ENCODE results near the gene ABL1. TPM values are rescaled to one million over a fixed set of nuclear protein-coding genes. Genes with fewer than 3 reads are reported as not detected.

Gene ABL1
- total RNA-seq, 1 experiment from 2014 or later: 78.6 TPM

GRCh38 chr9:130873966-130874365 lies 38.9 kb downstream of the ABL1 start:
- ChIA-PET CTCF (no interaction called here), POLR2A (ENCODE audit: low non-redundant PET) (no interaction called here)
- BruUV-seq (replicated peaks): no TSS peak
- no peak overlapping the region for H3K4me3 ChIP-seq (ENCODE audit: low read depth, low read length, poor library complexity, severe bottlenecking)
- H3K36me3 ChIP-seq (ENCODE audit: insufficient read depth, low read length, poor library complexity, severe bottlenecking): peaks cover 69% of the 10 kb centered on the region
- H3K27ac ChIP-seq (ENCODE audit: low read depth, low read length, poor library complexity, severe bottlenecking): no peak overlapping the region
- H3K27me3 ChIP-seq (replicated peaks; ENCODE audit: insufficient read depth, low read depth, low read length, poor library complexity): no peaks in the 10 kb centered on the region
- peaks cover 14% of the 10 kb centered on the region for H3K4me1 ChIP-seq (ENCODE audit: insufficient read depth, low read length, poor library complexity, severe bottlenecking)
- H3K9me3 ChIP-seq (ENCODE audit: low read depth, low read length, poor library complexity, severe bottlenecking): no peaks in the 10 kb centered on the region
- intact Hi-C loops (cut with micrococcal nuclease; ENCODE audit: unreplicated experiment): no loop called here
- no peak for DNase-seq (ENCODE audit: low spot score)
- TF ChIP-seq CTCF (conservative IDR thresholded peaks at IDR 0.05; ENCODE audit: low read depth, low read length): no peak

- Histone ChIP-seq H3K4me1 (ENCODE audit: insufficient read depth, low read length, poor library complexity, severe bottlenecking) (peaks cover 10% of the 10 kb centered on the region), H3K36me3 (ENCODE audit: insufficient read depth, low read length, poor library complexity, severe bottlenecking) (peaks cover 70% of the 10 kb centered on the region), H3K27ac (ENCODE audit: low read depth, low read length, poor library complexity, severe bottlenecking) (no peak overlapping the region), H3K27me3 (replicated peaks; ENCODE audit: insufficient read depth, low read depth, low read length, poor library complexity) (no peaks in the 10 kb centered on the region), H3K4me3 (ENCODE audit: low read depth, low read length, poor library complexity, severe bottlenecking) (no peak overlapping the region), H3K9me3 (ENCODE audit: low read depth, low read length, poor library complexity, severe bottlenecking) (no peaks in the 10 kb centered on the region)
- TF ChIP-seq CTCF (conservative IDR thresholded peaks at IDR 0.05; ENCODE audit: low read depth, low read length): no peak
- no peak for TF ChIP-seq EZH2 (IDR thresholded peaks at IDR 0.05; ENCODE audit: borderline replicate concordance, low read depth, low read length, poor library complexity, severe bottlenecking)
- POLR2A ChIA-PET (ENCODE audit: low non-redundant PET): no interaction called here
- CTCF ChIA-PET: no interaction called here
- no TSS peak for BruUV-seq (replicated peaks)
- intact Hi-C loops (cut with micrococcal nuclease; ENCODE audit: unreplicated experiment): no loop called here
- no peak for DNase-seq (ENCODE audit: low spot score)
Measured at GRCh38 chr9:130874783-130875182, 39.7 kb downstream of the ABL1 start.

DNA sequence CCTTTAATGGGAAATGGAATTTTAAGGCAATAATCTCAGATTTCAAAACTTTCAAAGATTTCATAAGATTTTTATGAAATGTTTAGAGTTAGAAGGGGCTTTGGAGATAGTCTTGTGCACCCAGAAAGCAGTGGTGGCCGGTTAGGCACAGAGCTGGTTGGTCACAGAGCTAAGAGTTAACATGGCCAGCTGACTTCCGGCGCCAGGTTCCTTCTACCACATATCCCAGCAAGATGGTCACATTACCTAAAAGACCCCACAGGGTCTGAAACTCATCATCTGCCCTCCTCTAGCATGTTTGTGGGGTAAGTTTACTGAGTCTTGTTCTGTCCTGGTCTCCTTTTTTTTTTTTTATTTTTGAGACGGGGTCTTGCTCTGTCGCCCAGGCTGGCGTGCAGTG lies 42.2 kb downstream of the ABL1 start:
- intact Hi-C loops (cut with micrococcal nuclease; ENCODE audit: unreplicated experiment): no loop called here
- Histone ChIP-seq H3K27ac (ENCODE audit: low read depth, low read length, poor library complexity, severe bottlenecking) (no peak overlapping the region), H3K36me3 (ENCODE audit: insufficient read depth, low read length, poor library complexity, severe bottlenecking) (peaks cover 81% of the 10 kb centered on the region), H3K4me3 (ENCODE audit: low read depth, low read length, poor library complexity, severe bottlenecking) (no peak overlapping the region), H3K4me1 (ENCODE audit: insufficient read depth, low read length, poor library complexity, severe bottlenecking) (no peaks in the 10 kb centered on the region), H3K27me3 (replicated peaks; ENCODE audit: insufficient read depth, low read depth, low read length, poor library complexity) (no peaks in the 10 kb centered on the region), H3K9me3 (ENCODE audit: low read depth, low read length, poor library complexity, severe bottlenecking) (no peaks in the 10 kb centered on the region)
- ChIA-PET POLR2A (ENCODE audit: low non-redundant PET) (no interaction called here), CTCF (no interaction called here)
- TF ChIP-seq EZH2 (IDR thresholded peaks at IDR 0.05; ENCODE audit: borderline replicate concordance, low read depth, low read length, poor library complexity, severe bottlenecking) (no peak), CTCF (conservative IDR thresholded peaks at IDR 0.05; ENCODE audit: low read depth, low read length) (no peak)
- no TSS peak for BruUV-seq (replicated peaks)
- DNase-seq (ENCODE audit: low spot score): no peak

Measured in A673 (cell line).